ENCODE measurements around the gene RGR. TPM values are rescaled to one million over a fixed set of nuclear protein-coding genes. Genes with fewer than 3 reads are reported as not detected.

Gene RGR
- total RNA-seq, 4 donors from 2014 or later, result 0.08 TPM; not detected in 3

DNA sequence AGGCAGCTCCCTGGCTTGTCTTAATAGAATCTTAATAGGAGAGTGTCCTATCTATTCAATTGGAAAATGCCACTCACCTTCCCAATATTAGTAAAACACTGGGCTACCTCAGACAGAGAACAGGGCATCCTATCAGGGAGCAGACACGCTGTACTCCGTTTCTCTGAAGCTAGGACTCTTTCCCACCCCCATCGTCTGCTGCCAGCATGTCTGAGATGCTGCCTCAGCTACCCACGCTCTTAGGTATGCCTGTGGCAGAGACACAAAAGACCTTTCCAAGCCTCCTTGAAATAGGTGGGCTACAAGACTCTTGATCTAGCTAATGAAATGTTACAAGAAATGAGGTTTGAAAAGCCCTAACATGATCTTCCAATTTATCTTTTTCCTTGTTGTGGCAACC lies 17.0 kb upstream of the RGR start:
- intact Hi-C loops (cut with DNase I; ENCODE audit: low total_unique reads), result no loop called here
- TF ChIP-seq, protein P1, sequence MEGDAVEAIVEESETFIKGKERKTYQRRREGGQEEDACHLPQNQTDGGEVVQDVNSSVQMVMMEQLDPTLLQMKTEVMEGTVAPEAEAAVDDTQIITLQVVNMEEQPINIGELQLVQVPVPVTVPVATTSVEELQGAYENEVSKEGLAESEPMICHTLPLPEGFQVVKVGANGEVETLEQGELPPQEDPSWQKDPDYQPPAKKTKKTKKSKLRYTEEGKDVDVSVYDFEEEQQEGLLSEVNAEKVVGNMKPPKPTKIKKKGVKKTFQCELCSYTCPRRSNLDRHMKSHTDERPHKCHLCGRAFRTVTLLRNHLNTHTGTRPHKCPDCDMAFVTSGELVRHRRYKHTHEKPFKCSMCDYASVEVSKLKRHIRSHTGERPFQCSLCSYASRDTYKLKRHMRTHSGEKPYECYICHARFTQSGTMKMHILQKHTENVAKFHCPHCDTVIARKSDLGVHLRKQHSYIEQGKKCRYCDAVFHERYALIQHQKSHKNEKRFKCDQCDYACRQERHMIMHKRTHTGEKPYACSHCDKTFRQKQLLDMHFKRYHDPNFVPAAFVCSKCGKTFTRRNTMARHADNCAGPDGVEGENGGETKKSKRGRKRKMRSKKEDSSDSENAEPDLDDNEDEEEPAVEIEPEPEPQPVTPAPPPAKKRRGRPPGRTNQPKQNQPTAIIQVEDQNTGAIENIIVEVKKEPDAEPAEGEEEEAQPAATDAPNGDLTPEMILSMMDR (IDR thresholded peaks at IDR 0.05), result no peak
- TF ChIP-seq POLR2A (IDR thresholded peaks at IDR 0.05), result no peak
- DNase-seq (ENCODE audit: low spot score in 2 of 2), result no peak
- H3K4me3 ChIP-seq (ENCODE audit: low read depth, poor library complexity, severe bottlenecking), result no peak overlapping the region
- WGBS, 2 donors, result 63 to 68% methylated on average over 4 of the region's 4 CpGs

DNA sequence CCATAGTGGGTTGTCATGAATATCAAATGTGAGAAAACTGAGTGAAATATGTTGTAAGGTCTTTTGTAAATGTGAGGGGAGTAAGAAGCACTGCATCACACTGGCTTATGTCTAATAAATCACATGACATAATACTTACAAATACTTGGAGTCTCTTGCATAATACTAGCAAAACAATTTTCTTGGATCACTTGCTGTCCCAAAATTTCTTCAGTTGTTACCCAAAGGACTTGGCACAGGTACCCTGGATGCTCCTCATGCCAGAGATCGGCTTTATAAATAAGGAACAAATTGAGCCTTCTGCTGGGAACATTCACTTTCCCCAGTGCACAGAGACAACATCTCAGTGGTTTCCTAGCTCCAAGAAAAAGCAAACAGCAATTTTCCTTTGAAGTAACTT lies 14.5 kb upstream of the RGR start:
- 35 to 44% methylated on average over 1 of the region's 1 CpG for WGBS, 2 donors
- H3K4me3 ChIP-seq (ENCODE audit: low read depth, poor library complexity, severe bottlenecking), result no peak overlapping the region
- intact Hi-C loops (cut with DNase I; ENCODE audit: low total_unique reads), result no loop called here
- DNase-seq (ENCODE audit: low spot score in 2 of 2), result peak in 1 of 2 donors; percentile 32
- no peak for TF ChIP-seq POLR2A (IDR thresholded peaks at IDR 0.05)
- TF ChIP-seq, protein P1 (IDR thresholded peaks at IDR 0.05), result no peak

DNA sequence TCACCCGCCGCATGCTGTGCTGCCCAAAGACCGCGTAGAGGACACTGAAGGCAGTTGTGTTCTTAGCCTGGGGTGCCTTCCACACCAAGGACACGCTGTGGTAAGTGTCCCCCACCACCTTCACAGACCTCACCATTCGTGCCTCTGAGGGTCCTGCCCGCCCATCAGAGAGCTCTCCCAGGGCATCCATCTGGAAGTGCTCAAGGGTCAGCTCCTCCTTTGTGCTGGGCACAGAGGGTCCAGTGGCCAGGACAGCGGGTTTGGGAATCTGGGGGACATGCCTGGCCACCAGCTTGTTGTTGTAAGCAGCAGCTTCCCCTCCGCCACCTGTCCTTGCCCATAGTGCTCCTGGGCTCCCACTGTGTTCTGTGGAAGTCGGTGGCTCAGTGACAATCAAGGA lies 12.5 kb upstream of the RGR start:
- intact Hi-C loops (cut with DNase I; ENCODE audit: low total_unique reads), result no loop called here
- DNase-seq (ENCODE audit: low spot score in 2 of 2), result no peak
- TF ChIP-seq, protein P1 (IDR thresholded peaks at IDR 0.05), result no peak
- TF ChIP-seq POLR2A (IDR thresholded peaks at IDR 0.05), result no peak
- H3K4me3 ChIP-seq (ENCODE audit: low read depth, poor library complexity, severe bottlenecking), result no peak overlapping the region
- 87 to 90% methylated on average over 8 of the region's 10 CpGs for WGBS, 2 donors

DNA sequence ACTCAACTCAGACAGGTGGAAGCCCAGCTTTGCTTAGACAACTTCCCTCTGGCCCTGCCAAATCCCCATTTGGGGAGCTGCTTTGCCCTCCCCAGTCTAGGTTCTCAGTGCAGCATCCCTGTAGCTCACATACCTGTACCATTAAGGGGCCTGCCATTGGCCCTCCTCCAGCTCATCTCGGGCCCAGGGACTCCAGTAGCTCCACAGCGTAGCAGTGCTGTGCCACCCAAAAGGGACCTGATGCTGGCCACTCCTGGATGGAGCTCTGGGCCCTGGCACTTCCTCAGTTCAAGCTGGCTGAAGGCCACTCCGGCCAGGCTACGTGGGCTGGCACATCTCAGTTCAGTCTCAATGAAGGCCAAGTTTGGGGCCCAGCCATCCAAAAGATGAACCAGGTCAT lies 10.9 kb upstream of the RGR start:
- no peak for TF ChIP-seq POLR2A (IDR thresholded peaks at IDR 0.05)
- TF ChIP-seq, protein P1 (IDR thresholded peaks at IDR 0.05), result no peak
- 76 to 92% methylated on average over 4 of the region's 4 CpGs for WGBS, 2 donors
- no peak overlapping the region for H3K4me3 ChIP-seq (ENCODE audit: low read depth, poor library complexity, severe bottlenecking)
- DNase-seq (ENCODE audit: low spot score in 2 of 2), result no peak
- intact Hi-C loops (cut with DNase I; ENCODE audit: low total_unique reads), result no loop called here

DNA sequence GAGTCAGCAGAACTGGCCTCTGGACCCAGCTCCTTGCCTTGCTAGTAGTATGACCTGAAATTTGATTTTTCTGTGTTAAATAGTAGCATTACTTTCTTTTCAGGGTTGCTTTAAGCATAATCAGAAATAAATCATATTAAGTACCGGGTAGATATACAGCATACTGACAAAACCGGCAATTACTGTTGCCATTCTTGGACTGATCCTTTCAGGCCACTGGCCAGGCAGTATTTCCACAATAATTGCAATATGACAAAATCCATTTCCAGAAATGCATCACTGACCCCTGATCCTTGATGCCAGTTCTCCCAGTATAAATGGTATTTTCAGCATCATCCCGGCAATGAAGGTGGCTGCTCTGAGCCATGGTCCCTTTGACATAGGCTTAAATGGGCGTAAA lies 10.4 kb upstream of the RGR start:
- no peak for DNase-seq (ENCODE audit: low spot score in 2 of 2)
- WGBS, 2 donors, result 91% methylated on average over 4 of the region's 4 CpGs
- TF ChIP-seq, protein P1 (IDR thresholded peaks at IDR 0.05), result no peak
- no peak for TF ChIP-seq POLR2A (IDR thresholded peaks at IDR 0.05)

DNA sequence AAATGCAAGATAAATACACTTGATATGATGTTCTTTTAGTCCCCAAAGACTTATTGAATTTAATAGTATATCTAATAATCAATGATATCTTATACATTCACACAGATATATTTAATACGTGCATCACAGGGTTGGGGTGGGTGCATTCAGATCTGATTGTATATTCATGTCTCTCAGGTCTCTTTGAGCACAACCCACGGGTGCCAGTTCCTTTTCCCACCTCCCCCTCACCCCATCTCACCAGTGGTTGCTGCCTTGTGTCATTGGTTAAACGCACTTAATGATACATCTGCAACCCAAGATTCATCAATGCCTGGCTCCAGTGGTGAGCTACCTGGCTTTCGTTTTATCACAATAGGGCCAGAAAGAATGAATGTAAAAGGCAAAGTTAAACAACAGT lies 9.8 kb upstream of the RGR start:
- TF ChIP-seq, protein P1 (IDR thresholded peaks at IDR 0.05), result no peak
- TF ChIP-seq POLR2A (IDR thresholded peaks at IDR 0.05), result no peak
- DNase-seq (ENCODE audit: low spot score in 2 of 2), result no peak
- intact Hi-C loops (cut with DNase I; ENCODE audit: low total_unique reads), result no loop called here
- 76 to 86% methylated on average over 4 of the region's 4 CpGs for WGBS, 2 donors
- H3K4me3 ChIP-seq (ENCODE audit: low read depth, poor library complexity, severe bottlenecking), result no peak overlapping the region

More for the DNA sequence above, 10.4 kb upstream of the RGR start:
- no peak overlapping the region for H3K4me3 ChIP-seq (ENCODE audit: low read depth, poor library complexity, severe bottlenecking)
- intact Hi-C loops (cut with DNase I; ENCODE audit: low total_unique reads), result no loop called here
